Subcutaneous adipose tissue (tissue), 4 donors: ENCODE data around the gene ATG7. TPM values are rescaled to one million over a fixed set of nuclear protein-coding genes. Genes with fewer than 3 reads are reported as not detected.

Experiments used
- total RNA-seq, 4 donors: library from RNA; depleted of rRNA; stranded (reverse); fragments of >200 nt; gene quantifications; one replicate each; pipeline ENCODE4 v1.1.0, GENCODE V29; 2016
- TF ChIP-seq, protein P1 (sequence below): fragments of 450-650 bp; IDR thresholded peaks from one replicate; pipeline ENCODE4 v1.5.1; 2016; ENCODE audit warnings: low read depth, mild to moderate bottlenecking, control low read depth, antibody characterized with exemption, moderate library complexity

ATG7 gene
- total RNA-seq, 4 donors from 2014 or later: 55.0 to 130 (median 87.5) TPM

DNA sequence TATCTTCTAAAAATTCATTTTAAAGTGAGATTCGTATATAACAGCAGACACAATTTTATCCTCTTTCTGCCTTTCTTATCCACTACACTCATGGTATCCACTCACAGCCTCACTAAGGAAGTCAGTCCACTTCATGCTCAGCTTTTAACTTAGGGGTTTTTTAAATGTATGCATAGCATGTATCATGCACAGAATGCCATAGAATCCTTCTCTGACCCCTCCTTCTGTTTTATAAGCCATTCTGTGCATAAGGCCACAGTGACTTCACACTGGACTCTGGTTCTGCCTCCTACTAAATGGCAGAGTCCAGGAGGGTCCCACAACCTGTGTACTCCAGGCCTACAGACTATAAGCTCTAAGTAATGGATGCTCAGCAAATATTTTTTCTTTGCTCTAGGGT, 129.2 kb downstream of the ATG7 start:
- TF ChIP-seq, protein P1, sequence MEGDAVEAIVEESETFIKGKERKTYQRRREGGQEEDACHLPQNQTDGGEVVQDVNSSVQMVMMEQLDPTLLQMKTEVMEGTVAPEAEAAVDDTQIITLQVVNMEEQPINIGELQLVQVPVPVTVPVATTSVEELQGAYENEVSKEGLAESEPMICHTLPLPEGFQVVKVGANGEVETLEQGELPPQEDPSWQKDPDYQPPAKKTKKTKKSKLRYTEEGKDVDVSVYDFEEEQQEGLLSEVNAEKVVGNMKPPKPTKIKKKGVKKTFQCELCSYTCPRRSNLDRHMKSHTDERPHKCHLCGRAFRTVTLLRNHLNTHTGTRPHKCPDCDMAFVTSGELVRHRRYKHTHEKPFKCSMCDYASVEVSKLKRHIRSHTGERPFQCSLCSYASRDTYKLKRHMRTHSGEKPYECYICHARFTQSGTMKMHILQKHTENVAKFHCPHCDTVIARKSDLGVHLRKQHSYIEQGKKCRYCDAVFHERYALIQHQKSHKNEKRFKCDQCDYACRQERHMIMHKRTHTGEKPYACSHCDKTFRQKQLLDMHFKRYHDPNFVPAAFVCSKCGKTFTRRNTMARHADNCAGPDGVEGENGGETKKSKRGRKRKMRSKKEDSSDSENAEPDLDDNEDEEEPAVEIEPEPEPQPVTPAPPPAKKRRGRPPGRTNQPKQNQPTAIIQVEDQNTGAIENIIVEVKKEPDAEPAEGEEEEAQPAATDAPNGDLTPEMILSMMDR: no peak

DNA sequence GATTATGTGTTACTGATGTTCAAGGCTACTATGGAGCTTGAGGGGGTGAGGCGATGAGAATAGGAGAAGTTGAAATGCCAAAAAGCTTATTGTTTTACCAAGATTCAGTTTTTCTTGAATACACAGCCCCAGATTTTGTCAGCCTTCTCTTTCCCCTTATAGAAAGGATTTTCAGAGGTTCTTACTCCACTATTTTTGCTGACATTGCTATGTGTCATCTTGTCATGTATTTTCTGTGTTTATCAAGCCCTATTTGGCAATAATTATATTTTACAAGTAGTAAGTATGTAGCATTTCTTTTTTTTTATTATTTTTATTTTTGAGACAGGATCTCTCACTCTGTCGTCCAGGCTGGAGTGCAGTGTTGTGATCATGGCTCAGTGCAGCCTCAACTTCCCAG, 133.1 kb downstream of the ATG7 start:
- TF ChIP-seq, protein P1: no peak

DNA sequence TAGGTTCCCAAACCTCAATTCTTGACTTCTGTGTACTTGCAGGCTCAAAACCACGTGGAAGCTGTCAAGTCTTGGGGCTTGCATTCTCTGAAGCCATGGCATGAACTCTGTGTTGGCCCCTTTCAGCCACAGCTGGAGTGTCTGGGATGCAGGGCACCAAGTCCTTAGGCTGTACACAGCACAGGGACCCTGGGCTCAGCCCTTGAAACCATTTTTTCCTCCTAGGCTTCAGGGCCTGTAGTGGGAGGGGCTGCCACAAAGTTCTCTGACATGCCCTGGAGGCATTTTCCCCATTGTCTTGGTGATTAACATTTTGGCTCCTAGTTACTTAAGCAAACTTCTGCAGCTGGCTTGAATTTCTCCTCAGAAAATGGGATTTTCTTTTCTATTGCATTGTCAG, 135.4 kb downstream of the ATG7 start:
- TF ChIP-seq, protein P1: no peak

- TF ChIP-seq, protein P1: no peak
Measured at GRCh38 chr3:11410564-11410963, 138.4 kb downstream of the ATG7 start.

- TF ChIP-seq, protein P1: no peak
Measured at GRCh38 chr3:11411956-11412355, 139.8 kb downstream of the ATG7 start.

DNA sequence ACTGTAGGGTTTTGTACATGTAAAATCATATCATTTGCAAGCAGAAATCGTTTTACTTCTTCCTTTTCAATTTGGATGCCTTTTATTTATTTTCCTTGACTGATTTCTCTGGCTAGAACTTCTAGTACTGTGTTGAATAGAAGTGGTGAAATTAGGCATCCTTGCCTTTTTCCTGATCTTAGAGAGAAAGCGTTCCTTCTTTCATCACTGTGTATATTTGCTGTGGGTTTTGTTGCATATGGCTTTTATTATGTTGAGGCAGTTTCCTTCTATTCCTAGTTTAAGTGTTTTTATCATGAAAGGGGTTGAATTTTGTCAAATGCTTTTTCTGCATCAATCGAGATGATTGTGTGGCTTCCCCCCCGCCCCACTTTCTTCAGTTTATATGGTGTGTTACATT, 140.9 kb downstream of the ATG7 start:
- TF ChIP-seq, protein P1: no peak

GRCh38 chr3:11415099-11415498, 142.9 kb downstream of the ATG7 start:
- TF ChIP-seq, protein P1: no peak
